ENCODE measurements around the gene ZNF592. TPM values are rescaled to one million over a fixed set of nuclear protein-coding genes. Genes with fewer than 3 reads are reported as not detected.
A peak's percentile ranks its signal among the peaks of the same experiment; 100 is the strongest.

Gene ZNF592
- total RNA-seq, 1 experiment from 2014 or later = 34.6 TPM

- no peaks in the 10 kb centered on the region for H3K27me3 ChIP-seq (ENCODE audit: insufficient read depth, low read length)
- no peak overlapping the region for H3K23ac ChIP-seq (ENCODE audit: insufficient read length, low read depth, low read length)
- H2BK15ac ChIP-seq (ENCODE audit: low read depth, low read length) = no peak overlapping the region
- no peak overlapping the region for H3K18ac ChIP-seq (ENCODE audit: insufficient read length, low read depth, low read length)
- TF ChIP-seq CTCF (conservative IDR thresholded peaks at IDR 0.05) = no peak
- Mint-ChIP-seq H3K27ac (peak overlapping the region in 2 of 3 experiments; percentile 39 to 45; a peak in 2 of 7 replicates), H3K36me3 (ENCODE audit: insufficient read depth in 1 of 3, low read depth in 3 of 3) (peaks cover 1 to 6% (median 4%) of the 10 kb centered on the region in 3 experiments; a peak in 3 of 7 replicates), H3K27me3 (ENCODE audit: low read depth) (no peaks in the 10 kb centered on the region), H3K9me3 (no peaks in the 10 kb centered on the region; a peak in 1 of 5 replicates), H3K4me3 (no peak overlapping the region), H3K4me1 (peaks cover 15 to 18% of the 10 kb centered on the region in 2 experiments)
- H3K14ac ChIP-seq (ENCODE audit: insufficient read depth, low read length) = no peak overlapping the region
- no peak overlapping the region for H3K27ac ChIP-seq (ENCODE audit: insufficient read length, low read depth, low read length)
- no peaks in the 10 kb centered on the region for H3K4me1 ChIP-seq (ENCODE audit: insufficient read depth, low read length)
- H3K4ac ChIP-seq (ENCODE audit: low read depth, low read length) = no peak overlapping the region
- no peaks in the 10 kb centered on the region for H3K9me3 ChIP-seq (ENCODE audit: control insufficient read depth, low read depth, low read length)
- peaks cover 33% of the 10 kb centered on the region; the same call in 1 of the 2 replicates for H3K79me2 ChIP-seq (ENCODE audit: insufficient read depth, low read length)
- H2BK12ac ChIP-seq (ENCODE audit: insufficient read length, low read depth, low read length) = no peak overlapping the region
- H3T11ph ChIP-seq (ENCODE audit: low read length) = no peak overlapping the region
- no peak overlapping the region for H3K4me2 ChIP-seq (ENCODE audit: insufficient read depth, insufficient read length, low read length)
- no peak overlapping the region for H2BK120ac ChIP-seq (ENCODE audit: low read depth, low read length, poor library complexity, severe bottlenecking)
- H3K56ac ChIP-seq (ENCODE audit: insufficient read length, low read depth, low read length) = no peak overlapping the region
- WGBS (ENCODE audit: extremely low coverage, insufficient read length, low lambda C conversion rate) = no CpG with 5 or more reads among the region's 1 CpG
- H4K5ac ChIP-seq (ENCODE audit: insufficient read length, low read depth, low read length) = no peak overlapping the region
- no peak overlapping the region for H2BK20ac ChIP-seq (ENCODE audit: low read depth, low read length, poor library complexity, severe bottlenecking)
- no peak overlapping the region for H2BK5ac ChIP-seq (ENCODE audit: insufficient read length, low read length)
- no peak overlapping the region for H4K8ac ChIP-seq (replicated peaks; ENCODE audit: insufficient read length, low read depth, low read length)
- DNase-seq = no peak
- H2AFZ ChIP-seq (ENCODE audit: low read length) = no peak overlapping the region
- no peak overlapping the region for H3K9ac ChIP-seq (ENCODE audit: extremely low read depth, insufficient read length, low read length)
- no peaks in the 10 kb centered on the region for H3K23me2 ChIP-seq (ENCODE audit: insufficient read length, low read depth, low read length, poor library complexity, severe bottlenecking)
- H3K79me1 ChIP-seq (ENCODE audit: insufficient read depth, low read depth, low read length, poor library complexity, severe bottlenecking) = peaks cover 17% of the 10 kb centered on the region
- H2AK5ac ChIP-seq (ENCODE audit: insufficient read length, low read length) = no peak overlapping the region
- H4K20me1 ChIP-seq (ENCODE audit: control insufficient read depth, insufficient read depth, insufficient read length) = no peaks in the 10 kb centered on the region
- H4K91ac ChIP-seq (ENCODE audit: insufficient read length, low read depth, low read length) = no peak overlapping the region
Measured at GRCh38 chr15:84755736-84756527, 7.5 kb downstream of the ZNF592 start.

All from H9 (cell line).